GM15510 (cell line): Measurements from ENCODE around the gene CP.

ENCODE experiments used
- POLR2A ChIP-seq: IDR thresholded peaks from 3 replicates; pipeline ENCODE4 v1.6.1; 2011; ENCODE audit warnings: borderline replicate concordance; ENCODE audit not compliant: insufficient read length; ENCODE audit errors: extremely low read depth

The CP gene

DNA sequence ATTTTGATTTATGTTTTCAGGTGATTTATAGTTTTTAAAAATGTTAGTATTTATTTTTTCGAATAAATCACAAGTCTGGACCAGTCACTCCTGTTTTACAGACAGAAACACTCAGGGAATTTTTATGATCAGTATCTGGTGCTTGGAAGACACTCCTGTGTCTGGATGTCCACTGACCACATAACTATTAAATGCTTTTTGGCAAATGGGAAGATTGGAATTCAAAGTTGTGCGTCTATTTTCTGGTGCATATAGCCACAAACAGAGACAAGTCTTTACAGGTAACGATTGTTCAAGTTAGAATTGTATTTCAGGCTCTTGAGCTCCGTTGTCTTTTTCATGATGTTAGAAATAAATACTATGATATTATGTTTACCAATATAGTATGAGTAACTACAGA lies 12.2 kb downstream of the CP start:
- no peak for TF ChIP-seq POLR2A

GRCh38 chr3:149207475-149207874 lies 14.2 kb downstream of the CP start:
- no peak for TF ChIP-seq POLR2A

DNA sequence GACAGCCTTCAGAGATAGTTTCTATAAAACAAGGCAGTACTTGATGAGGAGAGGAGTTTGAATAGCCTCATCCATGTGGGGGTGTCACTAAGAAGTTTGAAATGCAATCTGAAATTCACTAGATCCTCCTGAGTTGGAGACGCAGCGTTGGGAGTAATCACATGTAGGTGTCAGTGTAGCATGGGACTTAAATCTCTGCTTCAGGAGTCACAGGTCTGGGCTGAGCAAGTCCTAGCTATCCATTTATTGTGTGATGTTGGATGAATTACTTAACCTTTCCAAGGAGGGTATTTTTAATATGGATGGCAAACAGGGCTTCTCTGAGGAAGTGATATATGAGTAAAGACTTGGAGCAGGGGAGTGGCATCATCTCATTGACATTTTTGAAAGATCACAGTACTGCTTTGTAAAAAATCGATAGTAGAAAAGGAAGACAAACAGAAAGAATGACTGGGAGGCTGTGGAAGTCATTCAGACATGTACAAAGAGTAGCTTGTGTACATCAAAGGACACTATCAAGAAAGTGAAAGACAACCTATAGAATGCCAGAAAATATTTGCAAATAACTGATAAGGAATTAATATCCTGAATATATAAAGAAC lies 17.1 kb downstream of the CP start:
- no peak for TF ChIP-seq POLR2A

GRCh38 chr3:149203758-149204157 lies 17.9 kb downstream of the CP start:
- no peak for TF ChIP-seq POLR2A

DNA sequence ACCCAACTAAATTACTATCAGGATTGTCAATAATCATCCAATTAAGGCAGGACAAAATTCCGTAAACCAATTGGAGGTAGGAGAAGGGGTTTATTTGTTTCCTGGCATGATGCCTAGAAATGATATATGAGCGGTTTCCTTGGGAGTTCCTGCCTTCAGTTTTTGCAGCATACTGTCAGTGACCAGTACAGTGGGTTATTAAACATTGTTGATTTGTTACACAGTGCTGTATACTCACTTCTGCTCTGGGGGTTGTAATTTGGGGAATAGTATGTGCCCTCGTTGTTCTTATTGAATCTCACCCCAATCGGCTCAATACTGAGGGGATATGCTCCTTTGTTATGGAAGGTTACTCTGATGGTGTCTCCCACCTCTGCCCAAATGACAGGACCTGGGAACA lies 22.2 kb downstream of the CP start:
- no peak for TF ChIP-seq POLR2A

DNA sequence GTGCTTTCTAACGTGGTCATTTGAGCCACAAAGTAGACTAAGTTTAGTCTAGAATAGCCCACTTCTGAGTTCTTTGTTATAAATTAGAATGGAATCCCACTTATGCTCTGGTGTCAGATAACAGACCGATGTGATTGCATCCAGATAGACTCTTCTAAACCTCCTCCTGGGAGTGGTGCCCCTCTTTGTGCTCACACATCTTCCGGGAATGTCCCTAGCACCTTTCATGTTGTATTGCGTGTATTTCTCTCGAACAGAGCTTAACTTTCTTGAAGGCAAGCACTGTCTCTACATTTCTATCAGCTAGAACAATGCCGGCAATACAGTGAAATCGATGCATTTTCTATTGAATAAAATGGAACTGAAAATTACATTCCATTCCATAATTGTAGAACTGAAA lies 23.0 kb downstream of the CP start:
- no peak for TF ChIP-seq POLR2A

DNA sequence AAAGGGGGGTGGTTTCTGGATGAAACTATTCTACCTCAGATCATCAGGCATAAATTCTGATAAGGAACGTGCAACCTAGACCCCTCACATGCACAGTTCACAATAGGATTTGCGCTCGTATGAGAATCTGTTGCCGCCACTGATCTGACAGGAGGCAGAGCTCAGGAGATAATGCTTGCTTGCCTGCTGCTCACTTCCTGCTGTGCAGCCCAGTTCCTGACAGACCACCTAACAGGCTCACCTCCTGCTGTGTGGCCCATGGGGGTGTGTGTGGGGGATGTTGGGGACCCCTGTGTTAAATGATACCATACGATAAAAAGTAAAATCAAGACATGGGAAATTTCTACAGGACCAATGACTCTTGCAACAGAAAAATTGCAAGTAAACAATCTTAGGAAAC lies 24.0 kb downstream of the CP start:
- no peak for TF ChIP-seq POLR2A

DNA sequence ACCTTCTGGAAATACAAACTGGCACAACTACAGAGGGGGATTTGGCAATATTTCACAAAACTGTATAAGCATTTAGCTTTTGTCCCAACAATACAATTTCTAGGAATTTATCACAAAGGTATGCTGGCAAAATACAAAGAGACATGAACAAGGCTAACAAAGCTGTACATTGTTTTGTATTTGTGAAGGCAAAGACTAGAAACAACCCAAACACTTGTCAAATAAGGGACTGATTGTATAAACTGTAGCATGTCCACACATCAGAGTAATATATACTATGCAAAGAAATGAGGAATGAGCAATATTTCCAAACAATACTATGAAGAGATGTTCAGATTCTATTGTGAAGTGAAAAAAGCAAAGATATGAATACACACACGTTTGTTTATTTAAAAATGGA lies 26.4 kb downstream of the CP start:
- no peak for TF ChIP-seq POLR2A

- TF ChIP-seq POLR2A: no peak
Observed at GRCh38 chr3:149188494-149188893, 33.1 kb downstream of the CP start.

- no peak for TF ChIP-seq POLR2A
Observed at GRCh38 chr3:149186721-149187120, 34.9 kb downstream of the CP start.

- TF ChIP-seq POLR2A: no peak
Observed at GRCh38 chr3:149186219-149186618, 35.4 kb downstream of the CP start.

GRCh38 chr3:149181182-149181581 lies 40.4 kb downstream of the CP start:
- TF ChIP-seq POLR2A: no peak

GRCh38 chr3:149180057-149180573 lies 41.5 kb downstream of the CP start:
- no peak for TF ChIP-seq POLR2A

DNA sequence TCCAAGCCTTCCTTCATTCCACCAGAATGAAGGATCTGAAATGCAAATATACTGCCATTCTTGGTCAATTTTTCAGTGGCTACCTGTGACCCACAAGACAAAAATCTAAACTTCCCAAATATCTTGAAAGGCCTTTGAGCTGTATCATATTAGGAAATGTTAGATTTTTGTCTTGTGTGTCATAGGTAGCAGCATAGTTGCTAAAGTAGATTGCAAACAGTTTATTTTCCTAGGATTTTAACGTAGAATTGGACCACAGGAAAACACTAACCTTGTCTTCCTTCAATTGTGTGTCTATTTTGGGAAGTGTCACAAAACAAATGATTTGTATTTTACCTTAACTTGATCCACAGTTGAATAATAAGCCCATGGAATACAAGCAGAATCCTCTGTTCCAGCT lies 42.4 kb downstream of the CP start:
- no peak for TF ChIP-seq POLR2A

DNA sequence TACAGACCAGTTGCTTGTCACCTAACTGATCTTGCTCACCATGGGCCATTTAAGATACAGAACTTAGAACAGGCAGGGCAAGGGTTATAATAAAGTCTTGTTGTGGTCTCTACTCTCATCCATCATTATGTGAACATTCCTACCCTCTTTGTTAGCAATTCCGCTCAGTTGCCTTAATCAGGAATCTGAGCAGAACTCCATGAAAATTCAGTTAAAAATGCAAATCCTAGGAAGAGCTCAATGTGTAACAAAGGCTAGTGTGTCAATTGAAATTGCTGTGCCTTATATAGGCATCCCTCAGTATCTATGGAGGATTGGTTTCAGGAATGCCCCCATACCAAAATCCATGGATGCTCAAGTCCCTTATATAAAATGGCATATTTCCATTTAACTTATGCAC lies 44.5 kb downstream of the CP start:
- no peak for TF ChIP-seq POLR2A

DNA sequence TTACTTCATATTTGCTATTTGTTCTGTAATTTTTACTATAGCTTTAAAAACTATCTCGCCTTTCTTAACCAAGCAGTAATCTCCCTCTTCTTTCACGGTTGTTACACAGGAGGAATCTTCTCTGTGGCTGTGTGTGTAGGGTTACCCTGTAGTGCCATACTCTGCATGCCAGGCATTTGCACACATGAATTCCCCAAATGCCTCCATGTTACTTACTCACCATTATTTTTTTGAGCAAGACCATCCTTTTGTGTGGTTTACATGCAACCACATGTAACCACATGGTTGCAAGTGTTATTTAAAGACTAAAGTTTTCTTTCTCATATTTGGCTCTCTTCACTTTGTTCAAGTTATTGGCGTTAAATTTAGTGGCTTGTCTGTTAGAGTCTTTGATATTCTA lies 46.7 kb downstream of the CP start:
- TF ChIP-seq POLR2A: no peak

DNA sequence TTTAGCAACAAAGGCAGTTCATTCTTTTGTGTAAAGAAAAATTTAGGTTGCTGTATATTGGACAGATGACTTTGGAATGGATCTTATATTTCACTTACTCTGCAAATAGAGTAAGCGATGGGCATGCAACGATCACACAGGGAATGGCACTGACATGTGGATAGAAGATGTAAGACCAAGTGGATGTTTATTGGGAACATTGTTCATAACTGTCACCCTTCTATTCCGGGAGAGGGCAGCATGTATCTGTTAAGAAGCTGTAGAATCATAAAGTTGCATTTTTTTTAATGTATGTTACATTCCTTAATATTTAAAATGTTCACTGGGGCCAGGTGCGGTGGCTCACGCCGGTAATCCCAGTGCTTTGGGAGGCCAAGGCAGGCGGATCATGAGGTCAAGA lies 51.0 kb downstream of the CP start:
- no peak for TF ChIP-seq POLR2A
